ENCODE data around the gene BBS5.

BBS5 gene

DNA sequence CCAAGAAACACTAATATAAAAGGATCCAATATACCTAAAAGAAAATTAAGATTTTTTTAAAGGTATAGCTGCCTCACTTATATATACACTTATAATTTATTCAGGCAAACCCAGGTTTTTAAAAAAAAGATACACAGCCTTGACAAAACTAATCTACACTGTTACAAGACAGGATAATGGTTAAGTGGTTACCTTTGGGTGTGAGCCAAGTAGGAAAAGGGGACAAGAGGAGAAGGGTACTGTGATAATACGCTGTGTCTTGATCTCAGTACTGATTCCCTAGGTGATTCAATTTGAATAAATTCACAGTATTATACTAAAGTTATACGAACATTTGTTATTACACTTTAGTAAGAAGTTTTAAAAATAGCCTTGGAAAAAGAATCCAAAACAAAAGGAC, 60.9 kb downstream of the BBS5 start:
- H2BK120ac ChIP-seq (ENCODE audit: low read depth, low read length) = no peak overlapping the region
- H2AK5ac ChIP-seq (ENCODE audit: low read depth, low read length) = no peak overlapping the region
- H3K4me1 ChIP-seq (ENCODE audit: control insufficient read depth in 2 of 2, insufficient read depth in 1 of 2, low read depth in 1 of 2, low read length in 2 of 2) = no peaks in the 10 kb centered on the region
- no peak overlapping the region for H4K8ac ChIP-seq (ENCODE audit: low read depth, low read length)
- no peak for DNase-seq (ENCODE audit: low spot score)
- H2BK12ac ChIP-seq (ENCODE audit: low read length) = no peak overlapping the region
- H4K91ac ChIP-seq (ENCODE audit: low read depth, low read length, poor library complexity) = no peak overlapping the region
- no peak overlapping the region for H3K4ac ChIP-seq (ENCODE audit: low read length)
- no peak overlapping the region for H3K4me3 ChIP-seq (ENCODE audit: low read length in 2 of 2)
- no peak overlapping the region for H3K18ac ChIP-seq (ENCODE audit: low read length)
- no peaks in the 10 kb centered on the region for H3K27me3 ChIP-seq (ENCODE audit: control insufficient read depth in 3 of 3, insufficient read depth in 3 of 3, low read depth in 1 of 3, low read length in 3 of 3)
- no peaks in the 10 kb centered on the region for H3K9me3 ChIP-seq (replicated peaks in 1 of 2; ENCODE audit: control insufficient read depth in 2 of 2, insufficient read depth in 1 of 2, low read depth in 1 of 2, low read length in 2 of 2)
- no peak overlapping the region for H3K14ac ChIP-seq (ENCODE audit: low read length)
- H2AFZ ChIP-seq (ENCODE audit: low read length) = no peak overlapping the region
- H2BK15ac ChIP-seq (ENCODE audit: low read length) = no peak overlapping the region
- no peak overlapping the region for H3K27ac ChIP-seq (replicated peaks; ENCODE audit: low read length)
- peaks cover 2 to 16% of the 10 kb centered on the region in 2 donors for H3K36me3 ChIP-seq (replicated peaks in 1 of 2; ENCODE audit: control insufficient read depth in 2 of 2, insufficient read depth in 2 of 2, low read length in 2 of 2)
- no peak overlapping the region for H3K9ac ChIP-seq (ENCODE audit: low read depth, low read length, poor library complexity)
- no peak overlapping the region for H2BK5ac ChIP-seq (ENCODE audit: low read length)
- H3K4me2 ChIP-seq (ENCODE audit: insufficient read depth, low read length, poor library complexity, severe bottlenecking) = no peak overlapping the region
- WGBS, 2 donors (ENCODE audit: extremely low coverage in 2 of 2, insufficient read length in 2 of 2, insufficient replicate concordance in 1 of 2) = no CpG with 5 or more reads among the region's 2 CpGs
- no peak overlapping the region for H3K23ac ChIP-seq (ENCODE audit: low read depth, low read length, poor library complexity)
- H3K79me1 ChIP-seq (ENCODE audit: low read depth, low read length) = no peaks in the 10 kb centered on the region

DNA sequence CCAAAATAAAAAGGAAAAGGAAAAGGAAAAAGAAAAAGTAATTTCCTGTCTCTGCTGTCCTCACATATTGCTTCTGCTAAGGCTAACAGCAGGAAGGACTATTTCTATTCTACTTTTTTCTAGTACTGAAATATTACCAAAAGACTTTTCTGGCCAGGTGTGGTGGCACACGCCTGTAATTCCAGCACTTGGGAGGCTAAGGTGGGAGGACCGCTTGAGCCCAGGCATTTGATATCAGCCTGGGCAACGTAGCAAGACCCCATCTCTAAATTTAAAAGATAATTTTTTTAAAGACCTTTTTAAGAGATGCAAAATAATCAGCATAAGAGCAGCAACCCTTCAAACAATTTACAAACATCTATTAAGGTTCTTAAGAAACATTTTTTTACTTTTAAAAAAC, 63.1 kb downstream of the BBS5 start:
- WGBS, 2 donors (ENCODE audit: extremely low coverage in 2 of 2, insufficient read length in 2 of 2, insufficient replicate concordance in 1 of 2) = no CpG with 5 or more reads among the region's 3 CpGs
- peaks cover 2 to 23% of the 10 kb centered on the region in 2 donors for H3K36me3 ChIP-seq (replicated peaks in 1 of 2; ENCODE audit: control insufficient read depth in 2 of 2, insufficient read depth in 2 of 2, low read length in 2 of 2)

DNA sequence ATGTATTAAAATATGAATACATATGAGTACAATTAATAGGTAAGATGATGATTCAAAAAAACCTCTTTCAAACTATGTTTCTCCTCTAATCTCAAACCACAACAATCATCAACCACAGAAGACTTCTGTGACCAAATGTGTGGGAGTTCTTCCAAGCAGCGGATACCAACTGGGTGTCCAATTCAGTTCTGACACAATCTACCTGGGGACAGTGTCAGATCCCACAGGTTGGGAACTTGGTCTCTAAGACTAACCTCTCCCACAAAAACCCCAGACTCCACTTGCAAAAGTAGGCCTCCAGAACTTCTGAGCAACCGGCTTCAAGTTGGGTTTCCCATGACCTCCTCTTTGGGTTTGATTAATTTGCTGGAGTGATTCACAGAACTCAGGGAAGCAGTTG, 67.5 kb downstream of the BBS5 start:
- Histone ChIP-seq H3K4me2 (ENCODE audit: insufficient read depth, low read length, poor library complexity, severe bottlenecking) (no peak overlapping the region), H4K91ac (ENCODE audit: low read depth, low read length, poor library complexity) (no peak overlapping the region), H3K9me3 (replicated peaks in 1 of 2; ENCODE audit: control insufficient read depth in 2 of 2, insufficient read depth in 1 of 2, low read depth in 1 of 2, low read length in 2 of 2) (no peaks in the 10 kb centered on the region), H3K27me3 (ENCODE audit: control insufficient read depth in 3 of 3, insufficient read depth in 3 of 3, low read depth in 1 of 3, low read length in 3 of 3) (no peaks in the 10 kb centered on the region), H3K4ac (ENCODE audit: low read length) (no peak overlapping the region), H4K8ac (ENCODE audit: low read depth, low read length) (no peak overlapping the region), H3K4me3 (ENCODE audit: low read length in 2 of 2) (no peak overlapping the region), H2BK15ac (ENCODE audit: low read length) (no peak overlapping the region), H3K23ac (ENCODE audit: low read depth, low read length, poor library complexity) (no peak overlapping the region), H2AK5ac (ENCODE audit: low read depth, low read length) (no peak overlapping the region), H3K27ac (replicated peaks; ENCODE audit: low read length) (no peak overlapping the region), H3K14ac (ENCODE audit: low read length) (no peak overlapping the region), H3K79me1 (ENCODE audit: low read depth, low read length) (no peaks in the 10 kb centered on the region), H3K9ac (ENCODE audit: low read depth, low read length, poor library complexity) (no peak overlapping the region), H2BK5ac (ENCODE audit: low read length) (no peak overlapping the region), H2AFZ (ENCODE audit: low read length) (no peak overlapping the region), H2BK12ac (ENCODE audit: low read length) (no peak overlapping the region), H3K4me1 (ENCODE audit: control insufficient read depth in 2 of 2, insufficient read depth in 1 of 2, low read depth in 1 of 2, low read length in 2 of 2) (no peaks in the 10 kb centered on the region), H3K36me3 (replicated peaks in 1 of 2; ENCODE audit: control insufficient read depth in 2 of 2, insufficient read depth in 2 of 2, low read length in 2 of 2) (peaks cover 2 to 24% of the 10 kb centered on the region in 2 donors), H2BK120ac (ENCODE audit: low read depth, low read length) (no peak overlapping the region), H3K18ac (ENCODE audit: low read length) (no peak overlapping the region)
- DNase-seq (ENCODE audit: low spot score) = no peak
- WGBS, 2 donors (ENCODE audit: extremely low coverage in 2 of 2, insufficient read length in 2 of 2, insufficient replicate concordance in 1 of 2) = no CpG with 5 or more reads among the region's 2 CpGs

More for the DNA sequence above, 63.1 kb downstream of the BBS5 start:
- H3K18ac ChIP-seq (ENCODE audit: low read length) = no peak overlapping the region
- no peaks in the 10 kb centered on the region for H3K4me1 ChIP-seq (ENCODE audit: control insufficient read depth in 2 of 2, insufficient read depth in 1 of 2, low read depth in 1 of 2, low read length in 2 of 2)
- no peak overlapping the region for H2AFZ ChIP-seq (ENCODE audit: low read length)
- H2BK120ac ChIP-seq (ENCODE audit: low read depth, low read length) = no peak overlapping the region
- H3K27me3 ChIP-seq (ENCODE audit: control insufficient read depth in 3 of 3, insufficient read depth in 3 of 3, low read depth in 1 of 3, low read length in 3 of 3) = no peaks in the 10 kb centered on the region
- H4K91ac ChIP-seq (ENCODE audit: low read depth, low read length, poor library complexity) = no peak overlapping the region
- H2BK5ac ChIP-seq (ENCODE audit: low read length) = no peak overlapping the region
- no peaks in the 10 kb centered on the region for H3K79me1 ChIP-seq (ENCODE audit: low read depth, low read length)
- H3K9me3 ChIP-seq (replicated peaks in 1 of 2; ENCODE audit: control insufficient read depth in 2 of 2, insufficient read depth in 1 of 2, low read depth in 1 of 2, low read length in 2 of 2) = no peaks in the 10 kb centered on the region
- H3K9ac ChIP-seq (ENCODE audit: low read depth, low read length, poor library complexity) = no peak overlapping the region
- no peak for DNase-seq (ENCODE audit: low spot score)
- H2BK12ac ChIP-seq (ENCODE audit: low read length) = no peak overlapping the region
- no peak overlapping the region for H2BK15ac ChIP-seq (ENCODE audit: low read length)
- H4K8ac ChIP-seq (ENCODE audit: low read depth, low read length) = no peak overlapping the region
- no peak overlapping the region for H3K4ac ChIP-seq (ENCODE audit: low read length)
- no peak overlapping the region for H3K27ac ChIP-seq (replicated peaks; ENCODE audit: low read length)
- H3K4me3 ChIP-seq (ENCODE audit: low read length in 2 of 2) = no peak overlapping the region
- H3K14ac ChIP-seq (ENCODE audit: low read length) = no peak overlapping the region
- no peak overlapping the region for H3K4me2 ChIP-seq (ENCODE audit: insufficient read depth, low read length, poor library complexity, severe bottlenecking)
- H2AK5ac ChIP-seq (ENCODE audit: low read depth, low read length) = no peak overlapping the region
- H3K23ac ChIP-seq (ENCODE audit: low read depth, low read length, poor library complexity) = no peak overlapping the region
